ENCODE measurements around the gene CEP104. TPM values are rescaled to one million over a fixed set of nuclear protein-coding genes. Genes with fewer than 3 reads are reported as not detected.

The CEP104 gene
- total RNA-seq, 1 experiment from 2014 or later = 34.5 TPM

- H3K27me3 Mint-ChIP-seq (ENCODE audit: low read depth) = no peaks in the 10 kb centered on the region; the same call in 1 of the 2 replicates
- H3K4me1 Mint-ChIP-seq = 0 out of 4 replicates have a peak, but pooled peaks cover 0 to 2% of the 10 kb centered on the region in 2 experiments
- no peak for TF ChIP-seq CTCF (conservative IDR thresholded peaks at IDR 0.05)
- H4K20me1 ChIP-seq (ENCODE audit: control insufficient read depth, insufficient read depth, insufficient read length) = no peaks in the 10 kb centered on the region
- no peak overlapping the region for H3T11ph ChIP-seq (ENCODE audit: low read length)
- H2AFZ ChIP-seq (ENCODE audit: low read length) = no peak overlapping the region
- no peak overlapping the region for H2BK20ac ChIP-seq (ENCODE audit: low read depth, low read length, poor library complexity, severe bottlenecking)
- no peaks in the 10 kb centered on the region for H3K23me2 ChIP-seq (ENCODE audit: insufficient read length, low read depth, low read length, poor library complexity, severe bottlenecking)
- no peak overlapping the region for H4K5ac ChIP-seq (ENCODE audit: insufficient read length, low read depth, low read length)
- H2BK5ac ChIP-seq (ENCODE audit: insufficient read length, low read length) = no peak overlapping the region
- H3K27ac ChIP-seq (ENCODE audit: insufficient read length, low read depth, low read length) = no peak overlapping the region
- H4K8ac ChIP-seq (replicated peaks; ENCODE audit: insufficient read length, low read depth, low read length) = no peak overlapping the region
- H2BK120ac ChIP-seq (ENCODE audit: low read depth, low read length, poor library complexity, severe bottlenecking) = no peak overlapping the region
- no peak overlapping the region; the same call in 1 of the 2 replicates for H3K14ac ChIP-seq (ENCODE audit: insufficient read depth, low read length)
- no peak overlapping the region for H3K9ac ChIP-seq (ENCODE audit: extremely low read depth, insufficient read length, low read length)
- no peak overlapping the region for H3K23ac ChIP-seq (ENCODE audit: insufficient read length, low read depth, low read length)
- no peak for DNase-seq
- no peak overlapping the region for H3K56ac ChIP-seq (ENCODE audit: insufficient read length, low read depth, low read length)
- H3K36me3 Mint-ChIP-seq (ENCODE audit: insufficient read depth in 1 of 3, low read depth in 3 of 3) = peaks cover 2 to 20% (median 5%) of the 10 kb centered on the region in 3 experiments; a peak in 5 of 7 replicates
- H3K9me3 ChIP-seq (ENCODE audit: control insufficient read depth, low read depth, low read length) = no peaks in the 10 kb centered on the region
- H2AK5ac ChIP-seq (ENCODE audit: insufficient read length, low read length) = no peak overlapping the region
- H3K79me1 ChIP-seq (ENCODE audit: insufficient read depth, low read depth, low read length, poor library complexity, severe bottlenecking) = no peaks in the 10 kb centered on the region
- no peak overlapping the region for H4K91ac ChIP-seq (ENCODE audit: insufficient read length, low read depth, low read length)
- no CpG with 5 or more reads among the region's 28 CpGs for WGBS (ENCODE audit: extremely low coverage, insufficient read length, low lambda C conversion rate)
- no peaks in the 10 kb centered on the region for H3K4me1 ChIP-seq (ENCODE audit: insufficient read depth, low read length)
- no peaks in the 10 kb centered on the region for H3K9me3 Mint-ChIP-seq
- H3K4me2 ChIP-seq (ENCODE audit: insufficient read depth, insufficient read length, low read length) = no peak overlapping the region
- no peaks in the 10 kb centered on the region for H3K27me3 ChIP-seq (ENCODE audit: insufficient read depth, low read length)
- H3K79me2 ChIP-seq (ENCODE audit: insufficient read depth, low read length) = no peaks in the 10 kb centered on the region
- H3K27ac Mint-ChIP-seq = peak overlapping the region in 2 of 3 experiments; percentile 38 to 51; a peak in 4 of 7 replicates
- H2BK12ac ChIP-seq (ENCODE audit: insufficient read length, low read depth, low read length) = no peak overlapping the region
- H3K4me3 Mint-ChIP-seq = no peak overlapping the region
- H3K18ac ChIP-seq (ENCODE audit: insufficient read length, low read depth, low read length) = no peak overlapping the region
- H3K4ac ChIP-seq (ENCODE audit: low read depth, low read length) = no peak overlapping the region
- no peak overlapping the region for H2BK15ac ChIP-seq (ENCODE audit: low read depth, low read length)
Observed at GRCh38 chr1:3817821-3818597, 39.0 kb downstream of the CEP104 start.

Measured in H9 (cell line).